Measurements from ENCODE around the gene CCDC149.

DNA sequence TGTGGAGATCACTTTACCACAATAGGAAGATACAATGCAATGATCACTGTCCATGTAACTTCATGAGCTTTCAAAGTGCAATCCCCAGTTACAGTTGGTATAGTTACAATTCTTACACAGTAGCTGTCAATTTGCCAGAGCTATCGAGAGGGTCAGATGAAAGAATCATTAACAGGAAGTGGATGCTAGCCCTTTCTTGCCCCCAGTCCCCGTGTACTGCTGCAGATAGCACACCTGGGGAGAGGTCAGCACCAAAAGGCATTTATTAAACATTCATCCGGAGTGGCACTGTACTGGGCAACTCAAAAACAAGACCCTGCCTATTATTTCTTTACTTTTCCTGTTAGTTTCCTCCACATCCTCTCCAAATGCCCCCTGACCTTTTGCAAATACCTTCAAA lies 69.7 kb downstream of the CCDC149 start:
- TF ChIP-seq, protein P1, sequence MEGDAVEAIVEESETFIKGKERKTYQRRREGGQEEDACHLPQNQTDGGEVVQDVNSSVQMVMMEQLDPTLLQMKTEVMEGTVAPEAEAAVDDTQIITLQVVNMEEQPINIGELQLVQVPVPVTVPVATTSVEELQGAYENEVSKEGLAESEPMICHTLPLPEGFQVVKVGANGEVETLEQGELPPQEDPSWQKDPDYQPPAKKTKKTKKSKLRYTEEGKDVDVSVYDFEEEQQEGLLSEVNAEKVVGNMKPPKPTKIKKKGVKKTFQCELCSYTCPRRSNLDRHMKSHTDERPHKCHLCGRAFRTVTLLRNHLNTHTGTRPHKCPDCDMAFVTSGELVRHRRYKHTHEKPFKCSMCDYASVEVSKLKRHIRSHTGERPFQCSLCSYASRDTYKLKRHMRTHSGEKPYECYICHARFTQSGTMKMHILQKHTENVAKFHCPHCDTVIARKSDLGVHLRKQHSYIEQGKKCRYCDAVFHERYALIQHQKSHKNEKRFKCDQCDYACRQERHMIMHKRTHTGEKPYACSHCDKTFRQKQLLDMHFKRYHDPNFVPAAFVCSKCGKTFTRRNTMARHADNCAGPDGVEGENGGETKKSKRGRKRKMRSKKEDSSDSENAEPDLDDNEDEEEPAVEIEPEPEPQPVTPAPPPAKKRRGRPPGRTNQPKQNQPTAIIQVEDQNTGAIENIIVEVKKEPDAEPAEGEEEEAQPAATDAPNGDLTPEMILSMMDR (IDR thresholded peaks at IDR 0.05), result no peak
- no peak for TF ChIP-seq POLR2A (IDR thresholded peaks at IDR 0.05)

Measured in heart left ventricle (tissue), 13 donors.